Panc1 (cell line): Measurements from ENCODE around the gene SEMA7A. TPM values are rescaled to one million over a fixed set of nuclear protein-coding genes. Genes with fewer than 3 reads are reported as not detected.

Experiments used
- ATAC-seq: fragments of 200-7000 bp; cut with Tn5 transposase; 2 replicates; pipeline ENCODE4 v1.9.1; 2020; ENCODE audit warnings: mild to moderate bottlenecking, moderate library complexity
- BruUV-seq: library from RNA; stranded (reverse); fragments of 400-500 nt; replicated peaks from 2 replicates; lab custom pipeline; 2021; lab: Mats Ljungman, UMichigan
- CTCF ChIA-PET: fragments of 300-600 bp; sonication (Branson Sonifier 250); formaldehyde crosslinking; loops from one replicate; lab custom pipeline; 2022; ENCODE audit warnings: antibody characterized with exemption; lab: Charles Lee
- POLR2A ChIA-PET: fragments of 300-600 bp; sonication (Branson Sonifier 250); formaldehyde crosslinking; loops from one replicate; lab custom pipeline; 2022; ENCODE audit warnings: antibody characterized with exemption; lab: Charles Lee
- DNase-seq: peaks from one replicate; pipeline ENCODE4 v3.0.0-alpha.2; 2010; ENCODE audit warnings: low read depth, low spot score
- H3K27ac ChIP-seq: 2 replicates; pipeline ENCODE4 v1.5.1; 2011; ENCODE audit warnings: mild to moderate bottlenecking, low read length, inconsistent platforms
- H3K27me3 ChIP-seq: fragments of 200-500 bp; sonication (Bioruptor generic); 2 replicates; pipeline ENCODE4 v1.6.0; 2014; ENCODE audit warnings: low read length, inconsistent platforms; ENCODE audit not compliant: control insufficient read depth, insufficient read depth
- H3K36me3 ChIP-seq: fragments of 200-500 bp; sonication (Bioruptor generic); 2 replicates; pipeline ENCODE4 v1.5.1; 2014; ENCODE audit warnings: inconsistent platforms, mild to moderate bottlenecking, low read length, moderate library complexity; ENCODE audit not compliant: control insufficient read depth, insufficient read depth
- H3K4me1 ChIP-seq: 2 replicates; pipeline ENCODE4 v1.5.1; 2011; ENCODE audit warnings: inconsistent platforms, mild to moderate bottlenecking, low read length, moderate library complexity; ENCODE audit not compliant: control insufficient read depth, insufficient read depth
- H3K4me3 ChIP-seq, 2 experiments: 2 replicates each; pipeline ENCODE4 v1.5.1; 2011 to 2012; ENCODE audit warnings: low read depth in 2 of 2, low read length in 2 of 2, mild to moderate bottlenecking in 2 of 2, inconsistent platforms in 1 of 2, moderate library complexity in 1 of 2
- H3K9me3 ChIP-seq: fragments of 200-500 bp; sonication (Bioruptor generic); 2 replicates; pipeline ENCODE4 v1.5.1; 2014; ENCODE audit warnings: low read depth, mild to moderate bottlenecking, inconsistent platforms, low read length, moderate library complexity; ENCODE audit not compliant: control insufficient read depth, insufficient read depth
- CTCF ChIP-seq: fragments of 450-650 bp; IDR thresholded peaks from 2 replicates; pipeline ENCODE4 v1.5.1; 2017; ENCODE audit warnings: mild to moderate bottlenecking
- POLR2AphosphoS5 ChIP-seq: IDR thresholded peaks from 2 replicates; pipeline ENCODE4 v1.6.1; 2012; ENCODE audit warnings: mild to moderate bottlenecking, low read depth, low read length, moderate library complexity
- REST ChIP-seq, 2 experiments: IDR thresholded peaks; 2 replicates each; pipeline ENCODE4 v1.6.1; 2011 to 2012; ENCODE audit warnings: low read depth in 2 of 2, control low read depth in 1 of 2, low read length in 1 of 2, mild to moderate bottlenecking in 1 of 2, moderate library complexity in 1 of 2; ENCODE audit not compliant: insufficient read depth in 1 of 2
- SIN3A ChIP-seq: IDR thresholded peaks from 2 replicates; pipeline ENCODE4 v1.6.1; 2012; ENCODE audit warnings: low read depth, mild to moderate bottlenecking, low read length, moderate library complexity, borderline replicate concordance; ENCODE audit not compliant: insufficient read depth
- TCF7L2 ChIP-seq: IDR thresholded peaks from 2 replicates; pipeline ENCODE4 v1.6.1; 2011; ENCODE audit warnings: mild to moderate bottlenecking, low read depth, low read length, inconsistent platforms
- in situ Hi-C: cut with HindIII; loops from 2 replicates; pipeline ENCODE4 v1.10.0; 2016; ENCODE audit warnings: low sequenced_read_pairs, low pct_unique_long_range_greater_than_20kb
- intact Hi-C: fragments of 100-400 bp; cut with micrococcal nuclease; formaldehyde crosslinking; loops from one replicate; pipeline ENCODE4 v1.10.0; 2022; ENCODE audit not compliant: unreplicated experiment
- total RNA-seq: library from RNA; stranded (reverse); gene quantifications from one replicate; pipeline ENCODE4 v1.2.1, GENCODE V29; 2021; ENCODE audit not compliant: unreplicated experiment

The SEMA7A gene
- total RNA-seq, 1 experiment from 2014 or later = 11.2 TPM

- Histone ChIP-seq H3K4me3 (peak overlapping the region; percentile 71), H3K27me3 (no peaks in the 10 kb centered on the region), H3K36me3 (no peaks in the 10 kb centered on the region), H3K4me1 (peaks cover 51% of the 10 kb centered on the region), H3K27ac (peak overlapping the region; percentile 63), H3K9me3 (no peaks in the 10 kb centered on the region)
- BruUV-seq = no TSS peak
- no peak for DNase-seq
- CTCF ChIA-PET = no interaction called here
- intact Hi-C loops (no loop called here), in situ Hi-C loops (no loop called here)
- ATAC-seq = no peak
- POLR2A ChIA-PET = no interaction called here
- TF ChIP-seq SIN3A (no peak), POLR2AphosphoS5 (no peak), CTCF (no peak), REST (IDR thresholded peaks at IDR 0.05; ENCODE audit: insufficient read depth in 1 of 2, low read depth in 2 of 2, low read length in 1 of 2) (no peak), TCF7L2 (no peak)
Observed at GRCh38 chr15:74432968-74433591, 678 bp downstream of the SEMA7A start.

GRCh38 chr15:74432271-74432967 is 1.3 kb downstream of the SEMA7A start:
- H3K4me3 ChIP-seq = peak overlapping the region; percentile 58 to 71
- no peaks in the 10 kb centered on the region for H3K27me3 ChIP-seq
- H3K4me1 ChIP-seq = peaks cover 53% of the 10 kb centered on the region
- in situ Hi-C loops (no loop called here), intact Hi-C loops (no loop called here)
- ChIA-PET POLR2A (no interaction called here), CTCF (interaction anchor here (0.7 kb wide), 1 partner anchor 58 kb away, joined by 3 read pairs; no protein-coding TSS in a partner anchor)
- DNase-seq (no peak), ATAC-seq (peak; percentile 29)
- no TSS peak for BruUV-seq
- no peaks in the 10 kb centered on the region for H3K9me3 ChIP-seq
- peak overlapping the region; percentile 12; the same call in 1 of the 2 replicates for H3K27ac ChIP-seq
- H3K36me3 ChIP-seq = no peaks in the 10 kb centered on the region
- no peak for TF ChIP-seq CTCF
- no peak for TF ChIP-seq TCF7L2
